Lung (tissue), 13 donors: ENCODE data around the gene ACBD6. TPM values are rescaled to one million over a fixed set of nuclear protein-coding genes. Genes with fewer than 3 reads are reported as not detected.

Experiments
- ATAC-seq: fragments of 200-7000 bp; cut with Tn5 transposase; one replicate; pipeline ENCODE4 v1.9.1; 2020; ENCODE audit warnings: moderate number of reproducible peaks; ENCODE audit not compliant: insufficient read depth, low FRiP score
- DNase-seq, 3 donors: peaks; one replicate each; pipeline ENCODE4 v3.0.0-alpha.2; 2013 to 2017
- H3K27ac ChIP-seq, 2 donors: one replicate each; pipeline ENCODE4 v1.5.1; 2013; ENCODE audit warnings: mild to moderate bottlenecking in 2 of 2, moderate library complexity in 2 of 2, control low read depth in 1 of 2, inconsistent platforms in 1 of 2, low read depth in 1 of 2, low read length in 1 of 2
- H3K27me3 ChIP-seq, 3 donors: one replicate each; pipeline ENCODE4 v1.5.1; 2013; ENCODE audit warnings: low read length in 2 of 3; ENCODE audit not compliant: control insufficient read depth in 3 of 3, insufficient read depth in 3 of 3
- H3K36me3 ChIP-seq, 4 donors: one replicate each; pipeline ENCODE4 v1.5.1; 2013; ENCODE audit warnings: low read length in 4 of 4, mild to moderate bottlenecking in 1 of 4, moderate library complexity in 1 of 4; ENCODE audit not compliant: control insufficient read depth in 4 of 4, insufficient read depth in 4 of 4
- H3K4me1 ChIP-seq, 5 donors: one replicate each; pipeline ENCODE4 v1.5.1; 2013; ENCODE audit warnings: low read length in 5 of 5, mild to moderate bottlenecking in 2 of 5, moderate library complexity in 1 of 5; ENCODE audit not compliant: control insufficient read depth in 5 of 5, insufficient read depth in 5 of 5
- H3K4me3 ChIP-seq: one replicate; pipeline ENCODE4 v1.5.1; 2013; ENCODE audit warnings: mild to moderate bottlenecking, control low read depth, moderate library complexity
- H3K9ac ChIP-seq, 2 donors: one replicate each; pipeline ENCODE4 v1.5.1; 2013; ENCODE audit warnings: low read length in 2 of 2, control low read depth in 1 of 2; ENCODE audit not compliant: insufficient read depth in 1 of 2
- H3K9me3 ChIP-seq, 4 donors: one replicate each; pipeline ENCODE4 v1.5.1; 2013; ENCODE audit warnings: low read length in 3 of 4, mild to moderate bottlenecking in 1 of 4, moderate library complexity in 1 of 4; ENCODE audit not compliant: control insufficient read depth in 4 of 4, insufficient read depth in 3 of 4
- CTCF ChIP-seq: IDR thresholded peaks from 2 replicates; pipeline ENCODE4 v1.5.1; 2012; ENCODE audit warnings: mild to moderate bottlenecking; ENCODE audit errors: control extremely low read depth, extremely low read depth
- WGBS, 2 donors: extraction: QIAGEN DNeasy Blood & Tissue Kit; methylation state at CpG; one replicate each; pipeline ENCODE4 v1.1.7; 2013; 5-methylcytosine and 5-hydroxymethylcytosine counted together
- polyA plus RNA-seq, 2 donors: library from polyadenylated mRNA; stranded (reverse); fragments of 200-250 nt; gene quantifications; one replicate each; pipeline ENCODE4 v1.2.1, GENCODE V29; 2013
- small RNA-seq: library from RNA; depleted of rRNA; stranded (forward); fragments of <200 nt; gene quantifications from one replicate; pipeline ENCODE3, GENCODE V24; 2014; ENCODE audit warnings: low replicate concordance
- total RNA-seq, 2 donors: library from RNA; depleted of rRNA in 1 of 2; stranded (reverse); fragments of >200 nt in 1 of 2; gene quantifications; one replicate each; pipeline ENCODE4 v1.2.1, GENCODE V29; 2014 to 2021
- donor health status: control.
- donor health status: control.
- donor health status: Bipolar disorder and iron deficiency.
- donor health status: healthy.
- donor health status: DM: yes; HTN: yes; CAD: no.

ACBD6 gene
- total and polyA plus RNA-seq, 4 donors = 28.1 to 53.3 (median 41.1) TPM

DNA sequence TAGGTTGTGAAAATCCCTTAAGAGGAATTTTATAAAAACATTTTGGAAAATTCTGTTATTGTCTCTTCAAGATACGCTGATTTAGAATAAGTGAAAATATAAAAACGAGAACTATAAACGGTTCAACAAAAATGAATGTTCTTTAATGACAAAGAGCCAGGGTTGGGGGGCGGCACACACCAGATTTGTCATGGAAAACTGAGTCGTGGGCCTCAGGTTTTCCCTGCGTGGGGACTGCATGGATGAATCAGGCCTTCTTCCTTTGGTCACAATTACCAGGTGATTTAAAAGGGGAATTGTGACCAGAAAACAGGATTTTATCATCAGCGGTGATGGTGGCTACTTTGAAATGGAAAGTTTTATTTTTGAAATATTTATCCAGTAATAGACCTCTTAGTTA, 263.7 kb downstream of the ACBD6 start:
- no peak for DNase-seq
- 17% methylated on average over 7 of the region's 7 CpGs for WGBS, 2 donors

More for the DNA sequence above, 263.7 kb downstream of the ACBD6 start:
- H3K4me1 ChIP-seq = peaks cover 0 to 19% (median 5%) of the 10 kb centered on the region in 5 donors
- TF ChIP-seq CTCF = no peak
- no peak overlapping the region for H3K9ac ChIP-seq
- no peaks in the 10 kb centered on the region for H3K36me3 ChIP-seq
- H3K4me3 ChIP-seq = no peak overlapping the region
- peaks cover 0 to 6% (median 0%) of the 10 kb centered on the region in 4 donors for H3K9me3 ChIP-seq
- no peak for ATAC-seq
- H3K27me3 ChIP-seq = peaks cover 0 to 95% (median 86%) of the 10 kb centered on the region in 3 donors
- no peak overlapping the region for H3K27ac ChIP-seq

Small RNAs within 50 kb of the gene (small RNA-seq; reads per million reads assigned to genes)
- gene MIR3121 = 0.08 reads per million
- not detected for gene RF00019

Other genes with a start within 250 kb of the ACBD6 start
- gene OVAAL, start 56.4 kb upstream of the ACBD6 start, total RNA-seq = under 1 TPM in 1 of 2 donors, not detected in 1; 0.17 TPM
- gene OVAAL, start 56.4 kb upstream of the ACBD6 start, polyA plus RNA-seq = not detected
- gene XPR1, start 129.4 kb upstream of the ACBD6 start, total RNA-seq = 10 to 100 TPM; 29.0 to 44.0 TPM
- 10 to 100 TPM in 1 of 2 donors, 1 to 10 TPM in 1; 7.4 to 14.7 TPM for gene XPR1, start 129.4 kb upstream of the ACBD6 start, polyA plus RNA-seq